ENCODE measurements around the gene GALNT1. TPM values are rescaled to one million over a fixed set of nuclear protein-coding genes. Genes with fewer than 3 reads are reported as not detected.
A peak's percentile ranks its signal among the peaks of the same experiment; 100 is the strongest.
"Not testable (repeated sequence)": the region's sequence is repeated elsewhere in the genome, so short reads cannot be mapped to it uniquely, and the experiment has no call there.

The GALNT1 gene
- 10 to 100 TPM; 49.5 to 51.8 TPM for total RNA-seq

GRCh38 chr18:35581546-35581897 lies at the start of gene GALNT1:
Gene GALNT1, plus strand, starts transcription at chr18:35581740. Its CDS starts 72,923 bp downstream, at chr18:35654663.
- peak within 1 kb of the TSS; percentile 81 for H3K4me3 Mint-ChIP-seq
- H3K27ac Mint-ChIP-seq, result peak within 1 kb of the TSS; percentile 77
- H3K27me3 Mint-ChIP-seq, result peaks cover 16% of the 10 kb centered on the region
- H3K4me1 Mint-ChIP-seq, result peaks cover 35% of the 10 kb centered on the region
- no peak for DNase-seq
- H3K9me3 Mint-ChIP-seq, result peaks cover 22% of the 10 kb centered on the region
- H3K36me3 Mint-ChIP-seq, result peaks cover 30% of the 10 kb centered on the region

- Mint-ChIP-seq H3K4me1 (no peaks in the 10 kb centered on the region), H3K27me3 (peaks cover 14% of the 10 kb centered on the region), H3K36me3 (no peaks in the 10 kb centered on the region), H3K4me3 (no peak overlapping the region), H3K9me3 (peaks cover 16% of the 10 kb centered on the region), H3K27ac (no peak overlapping the region)
- DNase-seq, result no peak
Observed at GRCh38 chr18:35533916-35534405, 47.6 kb upstream of the GALNT1 start.

DNA sequence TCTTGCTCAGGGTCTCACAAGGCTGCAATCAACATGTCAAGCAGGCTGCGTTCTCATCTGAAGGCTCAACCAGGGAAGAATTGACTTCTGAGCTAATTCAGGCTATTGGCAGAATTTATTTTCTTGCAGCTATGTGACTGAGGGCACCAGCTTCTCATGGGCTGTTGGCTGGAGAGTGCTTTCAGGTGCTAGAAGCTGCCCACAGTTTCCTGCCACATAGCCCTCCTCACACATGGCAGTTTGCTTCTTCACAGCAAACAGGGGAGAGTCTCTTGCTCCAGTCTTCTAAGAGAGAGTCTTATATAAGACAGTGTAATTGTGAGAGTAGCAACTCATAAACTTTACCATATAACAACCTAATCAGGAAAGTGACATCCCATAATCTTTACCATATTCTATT lies 46.2 kb upstream of the GALNT1 start:
- Mint-ChIP-seq H3K27me3 (peaks cover 11% of the 10 kb centered on the region), H3K27ac (no peak overlapping the region), H3K36me3 (no peaks in the 10 kb centered on the region), H3K9me3 (peaks cover 14% of the 10 kb centered on the region), H3K4me1 (no peaks in the 10 kb centered on the region), H3K4me3 (no peak overlapping the region)
- DNase-seq, result no peak

DNA sequence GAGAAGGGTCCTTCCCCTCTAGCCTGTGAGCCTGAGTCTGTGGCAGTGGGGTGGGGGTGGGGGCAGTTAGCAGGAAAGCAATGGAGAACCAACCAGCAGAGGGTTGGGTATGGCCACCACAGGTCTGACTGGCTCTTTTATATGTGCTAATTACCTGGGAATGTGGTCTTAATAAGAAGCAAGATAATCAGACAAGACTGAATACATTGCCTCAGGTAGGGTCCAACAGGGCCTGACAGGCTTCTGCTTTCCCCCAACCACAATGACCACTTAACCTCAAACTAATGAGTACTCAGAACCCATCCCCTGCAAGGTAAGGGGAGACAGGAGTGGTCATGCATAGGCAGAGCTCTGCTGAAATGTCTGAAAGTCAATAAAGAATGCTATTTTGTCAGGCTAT lies 39.2 kb upstream of the GALNT1 start:
- Mint-ChIP-seq H3K27me3 (no peaks in the 10 kb centered on the region), H3K9me3 (peaks cover 7% of the 10 kb centered on the region), H3K4me3 (no peak overlapping the region), H3K36me3 (no peaks in the 10 kb centered on the region), H3K27ac (no peak overlapping the region), H3K4me1 (peaks cover 5% of the 10 kb centered on the region)
- DNase-seq, result no peak

GRCh38 chr18:35547008-35547605 lies 34.4 kb upstream of the GALNT1 start:
- Mint-ChIP-seq H3K27ac (no peak overlapping the region), H3K9me3 (peaks cover 7% of the 10 kb centered on the region), H3K27me3 (no peaks in the 10 kb centered on the region), H3K4me1 (peaks cover 6% of the 10 kb centered on the region), H3K36me3 (no peaks in the 10 kb centered on the region), H3K4me3 (no peak overlapping the region)
- DNase-seq, result no peak

- H3K4me1 Mint-ChIP-seq, result peaks cover 6% of the 10 kb centered on the region
- H3K27ac Mint-ChIP-seq, result no peak overlapping the region
- no peak overlapping the region for H3K4me3 Mint-ChIP-seq
- no peak for DNase-seq
- no peaks in the 10 kb centered on the region for H3K27me3 Mint-ChIP-seq
- no peaks in the 10 kb centered on the region for H3K36me3 Mint-ChIP-seq
- H3K9me3 Mint-ChIP-seq, result peaks cover 2% of the 10 kb centered on the region
Observed at GRCh38 chr18:35549564-35549963, 32.0 kb upstream of the GALNT1 start.

- H3K27me3 Mint-ChIP-seq, result peaks cover 9% of the 10 kb centered on the region
- H3K36me3 Mint-ChIP-seq, result no peaks in the 10 kb centered on the region
- H3K4me3 Mint-ChIP-seq, result no peak overlapping the region
- H3K27ac Mint-ChIP-seq, result no peak overlapping the region
- H3K4me1 Mint-ChIP-seq, result no peaks in the 10 kb centered on the region
- DNase-seq, result no peak
- H3K9me3 Mint-ChIP-seq, result no peaks in the 10 kb centered on the region
Observed at GRCh38 chr18:35553300-35553699, 28.2 kb upstream of the GALNT1 start.

DNA sequence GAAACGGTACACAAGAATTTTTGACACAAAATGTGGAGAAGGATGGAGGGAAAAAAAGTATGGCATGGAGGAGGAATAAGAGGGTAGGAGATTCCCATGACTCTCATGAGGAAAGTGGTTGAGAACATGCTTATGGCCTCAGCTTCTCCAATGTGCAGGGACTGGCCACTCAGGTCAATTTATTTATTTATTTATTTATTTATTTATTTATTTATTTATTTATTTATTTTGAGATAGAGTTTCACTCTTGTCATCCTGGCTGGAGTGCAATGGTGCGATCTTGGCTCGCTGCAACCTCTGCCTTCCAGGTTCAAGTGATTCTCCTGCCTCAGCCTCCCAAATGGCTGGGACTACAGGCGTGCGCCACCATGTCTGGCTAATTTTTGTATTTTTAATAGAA lies 26.0 kb upstream of the GALNT1 start:
- not testable (repeated sequence) for H3K27me3 Mint-ChIP-seq, DNase-seq, H3K4me3 Mint-ChIP-seq, H3K27ac Mint-ChIP-seq, H3K4me1 Mint-ChIP-seq, H3K36me3 Mint-ChIP-seq, H3K9me3 Mint-ChIP-seq

- H3K27me3 Mint-ChIP-seq, result peaks cover 9% of the 10 kb centered on the region
- H3K4me1 Mint-ChIP-seq, result no peaks in the 10 kb centered on the region
- H3K36me3 Mint-ChIP-seq, result no peaks in the 10 kb centered on the region
- H3K9me3 Mint-ChIP-seq, result no peaks in the 10 kb centered on the region
- H3K27ac Mint-ChIP-seq, result no peak overlapping the region
- no peak overlapping the region for H3K4me3 Mint-ChIP-seq
- no peak for DNase-seq
Observed at GRCh38 chr18:35559867-35560266, 21.7 kb upstream of the GALNT1 start.

GRCh38 chr18:35564795-35565453 lies 16.6 kb upstream of the GALNT1 start:
- Mint-ChIP-seq H3K9me3 (no peaks in the 10 kb centered on the region), H3K36me3 (no peaks in the 10 kb centered on the region), H3K4me1 (no peaks in the 10 kb centered on the region), H3K27me3 (no peaks in the 10 kb centered on the region), H3K4me3 (no peak overlapping the region), H3K27ac (no peak overlapping the region)
- DNase-seq, result no peak

- Mint-ChIP-seq H3K4me3 (no peak overlapping the region), H3K36me3 (no peaks in the 10 kb centered on the region), H3K27ac (no peak overlapping the region), H3K4me1 (no peaks in the 10 kb centered on the region), H3K27me3 (no peaks in the 10 kb centered on the region), H3K9me3 (no peaks in the 10 kb centered on the region)
- no peak for DNase-seq
Observed at GRCh38 chr18:35566019-35566418, 15.5 kb upstream of the GALNT1 start.

DNA sequence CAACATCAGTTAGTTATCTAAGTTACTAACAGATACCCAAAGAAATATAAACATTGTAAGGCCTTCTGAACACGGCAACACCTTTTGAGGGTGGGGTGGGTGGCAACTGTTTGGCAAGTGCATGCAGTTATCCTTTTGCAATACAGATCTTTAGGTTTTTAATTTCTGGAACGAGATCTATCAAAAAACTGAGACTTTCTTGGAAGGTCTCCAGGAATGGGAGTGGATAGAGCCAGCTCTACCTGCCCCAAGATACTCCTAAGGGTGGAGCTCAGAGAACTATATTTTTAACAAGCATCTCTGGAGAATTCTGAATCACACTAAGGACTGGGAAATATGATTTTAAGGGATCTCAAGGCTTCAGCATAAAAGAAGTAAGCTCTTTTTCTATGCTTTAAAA lies 11.4 kb upstream of the GALNT1 start:
- Mint-ChIP-seq H3K36me3 (no peaks in the 10 kb centered on the region), H3K27ac (no peak overlapping the region), H3K27me3 (no peaks in the 10 kb centered on the region), H3K4me1 (peaks cover 11% of the 10 kb centered on the region), H3K9me3 (peaks cover 1% of the 10 kb centered on the region), H3K4me3 (no peak overlapping the region)
- no peak for DNase-seq

- Mint-ChIP-seq H3K27ac (no peak overlapping the region), H3K9me3 (peaks cover 6% of the 10 kb centered on the region), H3K36me3 (peaks cover 4% of the 10 kb centered on the region), H3K4me3 (no peak overlapping the region), H3K27me3 (no peaks in the 10 kb centered on the region), H3K4me1 (peaks cover 11% of the 10 kb centered on the region)
- no peak for DNase-seq
Observed at GRCh38 chr18:35571138-35571537, 10.4 kb upstream of the GALNT1 start.

- H3K4me3 Mint-ChIP-seq, result no peak overlapping the region
- no peak for DNase-seq
- peaks cover 2% of the 10 kb centered on the region for H3K27me3 Mint-ChIP-seq
- no peak overlapping the region for H3K27ac Mint-ChIP-seq
- peaks cover 16% of the 10 kb centered on the region for H3K9me3 Mint-ChIP-seq
- peaks cover 23% of the 10 kb centered on the region for H3K4me1 Mint-ChIP-seq
- peaks cover 14% of the 10 kb centered on the region for H3K36me3 Mint-ChIP-seq
Observed at GRCh38 chr18:35572644-35573043, 8.9 kb upstream of the GALNT1 start.

DNA sequence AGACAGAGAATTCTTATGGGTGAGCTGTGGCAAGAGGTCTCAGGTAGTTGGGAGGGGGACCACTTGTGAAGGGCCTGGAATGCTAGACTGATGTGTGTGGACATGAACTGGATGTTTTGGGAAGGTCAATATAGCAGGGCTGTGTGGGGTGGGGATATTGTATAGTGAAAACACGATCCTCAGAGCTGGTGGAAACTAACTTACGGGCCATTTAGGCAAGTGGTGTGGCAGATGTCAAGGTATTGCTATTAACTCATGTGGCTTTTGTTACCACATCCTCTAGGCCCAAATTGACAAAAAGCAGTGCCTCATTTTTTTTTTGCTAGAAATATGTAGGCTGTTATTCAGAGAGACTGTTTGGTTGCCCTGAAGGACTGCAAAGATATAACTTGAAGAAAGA lies 8.0 kb upstream of the GALNT1 start:
- Mint-ChIP-seq H3K4me3 (no peak overlapping the region), H3K36me3 (peaks cover 14% of the 10 kb centered on the region), H3K9me3 (peaks cover 16% of the 10 kb centered on the region), H3K4me1 (peaks cover 28% of the 10 kb centered on the region), H3K27ac (no peak overlapping the region), H3K27me3 (peaks cover 5% of the 10 kb centered on the region)
- DNase-seq, result no peak

DNA sequence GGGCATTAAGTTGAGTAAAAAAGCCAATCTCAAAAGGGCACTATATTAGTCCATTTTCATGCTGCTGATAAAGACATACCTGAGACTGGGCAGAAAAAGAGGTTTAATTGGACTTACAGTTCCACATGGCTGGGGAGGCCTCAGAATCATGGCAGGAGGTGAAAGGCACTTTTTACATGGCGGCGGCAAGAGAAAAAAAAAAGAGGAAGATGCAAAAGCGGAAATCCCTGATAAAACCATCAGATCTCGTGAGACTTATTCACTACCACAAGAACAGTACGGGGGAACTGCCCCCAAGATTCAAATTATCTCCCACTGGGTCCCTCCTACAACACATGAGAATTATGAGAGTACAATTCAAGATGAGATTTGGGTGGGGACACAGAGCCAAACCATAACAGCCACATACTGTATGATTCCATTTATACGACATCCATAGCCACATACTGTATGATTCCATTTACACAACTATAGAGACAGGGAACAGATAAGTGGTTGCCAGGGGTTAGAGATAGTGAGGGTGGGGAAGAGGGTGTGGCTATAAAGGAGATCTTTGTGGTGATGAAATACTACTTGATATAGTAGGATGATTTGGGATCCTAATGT lies 5.2 kb upstream of the GALNT1 start:
- DNase-seq, H3K4me3 Mint-ChIP-seq: not testable (repeated sequence)
- peaks cover 14% of the 10 kb centered on the region for H3K36me3 Mint-ChIP-seq
- H3K9me3 Mint-ChIP-seq, result peaks cover 16% of the 10 kb centered on the region
- peaks cover 33% of the 10 kb centered on the region for H3K4me1 Mint-ChIP-seq
- peak overlapping the region; percentile 49 for H3K27ac Mint-ChIP-seq
- H3K27me3 Mint-ChIP-seq, result peaks cover 16% of the 10 kb centered on the region

All from activated naive CD8-positive, alpha-beta T cell treated with anti-CD3 and anti-CD28 coated beads for 36 hours (primary cell).